ENCODE measurements around the gene AP5Z1.

Gene AP5Z1

GRCh38 chr7:4766666-4767519 is 8.5 kb upstream of the AP5Z1 start:
- no peak for DNase-seq (ENCODE audit: low read depth in 1 of 2, low spot score in 1 of 2)

- no peak for DNase-seq (ENCODE audit: low read depth in 1 of 2, low spot score in 1 of 2)
Measured at GRCh38 chr7:4768597-4769569, 6.5 kb upstream of the AP5Z1 start.

- no peak for DNase-seq (ENCODE audit: low read depth in 1 of 2, low spot score in 1 of 2)
Measured at GRCh38 chr7:4769761-4770160, 5.7 kb upstream of the AP5Z1 start.

- no peak for DNase-seq (ENCODE audit: low read depth in 1 of 2, low spot score in 1 of 2)
Measured at GRCh38 chr7:4770886-4771285, 4.5 kb upstream of the AP5Z1 start.

GRCh38 chr7:4771737-4772136 is 3.7 kb upstream of the AP5Z1 start:
- no peak for DNase-seq (ENCODE audit: low read depth in 1 of 2, low spot score in 1 of 2)

- no peak for DNase-seq (ENCODE audit: low read depth in 1 of 2, low spot score in 1 of 2)
Measured at GRCh38 chr7:4772306-4772705, 3.1 kb upstream of the AP5Z1 start.

GRCh38 chr7:4774007-4774406 is 1.4 kb upstream of the AP5Z1 start:
- no peak for DNase-seq (ENCODE audit: low read depth in 1 of 2, low spot score in 1 of 2)

- peak in 1 of 2 donors; percentile 8 for DNase-seq (ENCODE audit: low read depth in 1 of 2, low spot score in 1 of 2)
Measured at GRCh38 chr7:4774658-4775249, 669 bp upstream of the AP5Z1 start.

- DNase-seq (ENCODE audit: low read depth in 1 of 2, low spot score in 1 of 2) = peak in 1 of 2 donors; percentile 21
Measured at GRCh38 chr7:4775848-4776623, 613 bp downstream of the AP5Z1 start.

- DNase-seq (ENCODE audit: low read depth in 1 of 2, low spot score in 1 of 2) = no peak
Measured at GRCh38 chr7:4779118-4779517, 3.7 kb downstream of the AP5Z1 start.

- DNase-seq (ENCODE audit: low read depth in 1 of 2, low spot score in 1 of 2) = no peak
Measured at GRCh38 chr7:4781366-4782069, 6.1 kb downstream of the AP5Z1 start.

- no peak for DNase-seq (ENCODE audit: low read depth in 1 of 2, low spot score in 1 of 2)
Measured at GRCh38 chr7:4782333-4783291, 7.2 kb downstream of the AP5Z1 start.

GRCh38 chr7:4783292-4783652 is 7.8 kb downstream of the AP5Z1 start:
- DNase-seq (ENCODE audit: low read depth in 1 of 2, low spot score in 1 of 2) = no peak

GRCh38 chr7:4783762-4784351 is 8.4 kb downstream of the AP5Z1 start:
- DNase-seq (ENCODE audit: low read depth in 1 of 2, low spot score in 1 of 2) = no peak

GRCh38 chr7:4784799-4785198 is 9.4 kb downstream of the AP5Z1 start:
- DNase-seq (ENCODE audit: low read depth in 1 of 2, low spot score in 1 of 2) = no peak

GRCh38 chr7:4785371-4785770 is 9.9 kb downstream of the AP5Z1 start:
- no peak for DNase-seq (ENCODE audit: low read depth in 1 of 2, low spot score in 1 of 2)

- DNase-seq (ENCODE audit: low read depth in 1 of 2, low spot score in 1 of 2) = no peak
Measured at GRCh38 chr7:4786015-4786414, 10.6 kb downstream of the AP5Z1 start.

- no peak for DNase-seq (ENCODE audit: low read depth in 1 of 2, low spot score in 1 of 2)
Measured at GRCh38 chr7:4787541-4787940, 12.1 kb downstream of the AP5Z1 start.

Data from stimulated activated CD4-positive, alpha-beta T cell treated with anti-CD3 and anti-CD28 coated beads, Interleukin-15, amount 100 ng/mL, for 1 hour (primary cell).